Activated CD4-positive, alpha-beta T cell treated with anti-CD3 and anti-CD28 coated beads for 36 hours (primary cell): ENCODE results near the gene CEP20. TPM values are rescaled to one million over a fixed set of nuclear protein-coding genes. Genes with fewer than 3 reads are reported as not detected.
"Not testable (repeated sequence)": the region's sequence is repeated elsewhere in the genome, so short reads cannot be mapped to it uniquely, and the experiment has no call there.

Experiments used
- ATAC-seq: fragments of 200-7000 bp; cut with Tn5 transposase; one replicate; pipeline ENCODE4 v1.10.0; 2021; ENCODE audit warnings: mild to moderate bottlenecking, moderate library complexity
- CTCF ChIA-PET: fragments of 350-600 bp; sonication (Branson Sonifier 250); formaldehyde crosslinking; loops from one replicate; lab custom pipeline; 2021; ENCODE audit warnings: antibody characterized with exemption; lab: Charles Lee
- POLR2A ChIA-PET: fragments of 350-600 bp; sonication (Branson Sonifier 250); formaldehyde crosslinking; loops from one replicate; lab custom pipeline; 2021; ENCODE audit warnings: antibody characterized with exemption, inconsistent platforms; lab: Charles Lee
- DNase-seq: peaks from one replicate; pipeline ENCODE4 v3.0.0-alpha.2; 2020
- H3K27ac Mint-ChIP-seq: one replicate; pipeline ENCODE4 v1.8.0; 2021; ENCODE audit warnings: mixed read lengths
- H3K27me3 Mint-ChIP-seq: one replicate; pipeline ENCODE4 v1.8.0; 2021; ENCODE audit warnings: mixed read lengths
- H3K36me3 Mint-ChIP-seq: one replicate; pipeline ENCODE4 v1.8.0; 2021; ENCODE audit warnings: low read depth, mixed read lengths
- H3K4me1 Mint-ChIP-seq: one replicate; pipeline ENCODE4 v1.8.0; 2021; ENCODE audit warnings: mixed read lengths
- H3K4me3 Mint-ChIP-seq: one replicate; pipeline ENCODE4 v1.8.0; 2021; ENCODE audit warnings: mild to moderate bottlenecking, moderate library complexity, mixed read lengths
- H3K9me3 Mint-ChIP-seq: one replicate; pipeline ENCODE4 v1.8.0; 2021; ENCODE audit warnings: low read depth, mixed read lengths
- intact Hi-C, 2 experiments: fragments of 100-400 bp; cut with DNase I in 1 of 2; cut with micrococcal nuclease in 1 of 2; formaldehyde crosslinking; loops; one replicate each; pipeline versions ENCODE4 v1.14.2 to v1.15.1; 2022 to 2024; cut with DNase I, micrococcal nuclease
- total RNA-seq, 2 experiments: library from RNA; stranded (reverse); gene quantifications; one replicate each; pipeline ENCODE4 v1.2.3, GENCODE V29; 2021

The CEP20 gene
- total RNA-seq, 2 experiments from 2014 or later: 39.3 to 51.0 TPM

DNA sequence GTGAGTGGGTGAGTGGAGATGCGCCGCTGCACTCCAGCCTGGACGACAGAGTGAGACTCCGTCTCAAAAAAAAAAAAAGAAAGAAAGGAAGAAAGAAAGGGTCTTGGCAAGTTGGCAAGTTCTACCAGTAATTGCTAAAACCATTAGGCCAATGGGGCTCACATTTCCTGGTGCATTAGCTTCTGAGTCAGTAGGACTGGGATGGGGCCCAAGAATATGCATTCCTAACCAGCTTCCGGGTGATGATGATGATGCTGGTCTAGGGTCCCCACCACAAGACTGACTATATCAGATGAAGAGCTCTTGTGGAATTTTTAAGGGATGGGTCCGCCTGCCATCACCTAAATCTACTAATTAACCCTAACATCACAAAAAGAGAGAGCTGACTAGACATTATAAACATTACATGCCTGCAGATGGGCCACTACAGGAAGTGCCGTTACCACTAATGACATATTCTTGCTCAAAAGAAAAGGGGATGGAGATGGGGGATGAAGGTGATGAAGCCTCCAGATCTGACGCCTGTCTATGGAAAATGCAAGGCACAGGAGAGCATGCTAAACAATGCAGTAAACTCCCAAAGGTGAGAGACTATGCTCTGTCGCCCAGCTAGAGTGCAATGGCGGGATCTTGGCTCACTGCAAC is 44.6 kb downstream of the CEP20 start:
- CTCF ChIA-PET: no interaction called here
- POLR2A ChIA-PET: no interaction called here
- H3K36me3 Mint-ChIP-seq: no peaks in the 10 kb centered on the region
- H3K4me1 Mint-ChIP-seq: no peaks in the 10 kb centered on the region
- no peak overlapping the region for H3K4me3 Mint-ChIP-seq
- DNase-seq (no peak), ATAC-seq (no peak)
- H3K27me3 Mint-ChIP-seq: peaks cover 2% of the 10 kb centered on the region
- intact Hi-C loops: loop anchor here in 1 of 2 experiments (10.0 kb wide), 1 partner anchor 961 kb away; no protein-coding TSS in a partner anchor
- no peak overlapping the region for H3K27ac Mint-ChIP-seq
- no peaks in the 10 kb centered on the region for H3K9me3 Mint-ChIP-seq

DNA sequence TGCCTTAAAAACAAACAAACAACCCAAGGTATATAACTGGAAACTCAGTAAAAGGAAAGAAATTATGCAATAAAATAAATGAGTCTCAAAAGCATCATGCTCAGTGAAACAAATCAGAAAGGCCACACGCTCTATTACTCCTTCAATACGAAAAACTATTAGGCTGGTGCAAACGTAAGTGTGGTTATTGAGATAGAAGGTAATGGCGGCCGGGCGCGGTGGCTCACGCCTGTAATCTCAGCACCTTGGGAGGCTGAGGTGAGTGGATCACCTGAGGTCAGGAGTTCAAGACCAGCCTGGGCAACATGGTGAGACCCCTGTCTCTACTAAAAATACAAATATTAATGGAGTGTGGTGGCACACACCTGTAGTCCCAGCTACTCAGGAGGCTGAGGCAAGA is 49.2 kb downstream of the CEP20 start:
- ATAC-seq, POLR2A ChIA-PET, H3K4me1 Mint-ChIP-seq, H3K27me3 Mint-ChIP-seq, H3K27ac Mint-ChIP-seq, intact Hi-C loops, H3K4me3 Mint-ChIP-seq, DNase-seq, H3K36me3 Mint-ChIP-seq, H3K9me3 Mint-ChIP-seq: not testable (repeated sequence)
- CTCF ChIA-PET: interaction anchor here (0.7 kb wide), 1 partner anchor 10 kb away, joined by 3 read pairs; no protein-coding TSS in a partner anchor

DNA sequence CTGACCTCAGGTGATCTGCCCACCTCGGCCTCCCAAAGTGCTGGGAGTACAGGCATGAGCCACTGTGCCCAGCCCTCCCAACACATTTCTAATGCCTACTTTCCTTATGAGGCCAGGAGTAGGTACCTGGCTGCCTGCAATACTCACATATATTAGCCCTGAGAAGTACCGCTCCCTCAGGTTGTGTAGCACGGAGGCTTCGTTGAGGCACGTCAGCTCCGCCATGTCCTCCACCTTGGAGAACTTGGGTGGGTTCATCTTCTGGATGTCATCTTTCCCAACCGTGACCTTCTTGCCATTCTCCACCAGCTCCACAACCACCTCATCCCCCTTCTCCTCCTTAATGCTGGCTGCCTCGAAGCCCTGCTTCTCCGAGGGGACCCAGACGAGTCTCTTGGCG is 50.6 kb downstream of the CEP20 start:
- ChIA-PET CTCF (interaction anchor here (0.6 kb wide), 1 partner anchor 10 kb away, joined by 3 read pairs; no protein-coding TSS in a partner anchor), POLR2A (no interaction called here)
- no peak for ATAC-seq
- Mint-ChIP-seq H3K4me3 (no peak overlapping the region), H3K27ac (no peak overlapping the region), H3K27me3 (no peaks in the 10 kb centered on the region), H3K4me1 (peaks cover 5% of the 10 kb centered on the region), H3K9me3 (no peaks in the 10 kb centered on the region), H3K36me3 (no peaks in the 10 kb centered on the region)
- intact Hi-C loops: no loop called here
- no peak for DNase-seq

DNA sequence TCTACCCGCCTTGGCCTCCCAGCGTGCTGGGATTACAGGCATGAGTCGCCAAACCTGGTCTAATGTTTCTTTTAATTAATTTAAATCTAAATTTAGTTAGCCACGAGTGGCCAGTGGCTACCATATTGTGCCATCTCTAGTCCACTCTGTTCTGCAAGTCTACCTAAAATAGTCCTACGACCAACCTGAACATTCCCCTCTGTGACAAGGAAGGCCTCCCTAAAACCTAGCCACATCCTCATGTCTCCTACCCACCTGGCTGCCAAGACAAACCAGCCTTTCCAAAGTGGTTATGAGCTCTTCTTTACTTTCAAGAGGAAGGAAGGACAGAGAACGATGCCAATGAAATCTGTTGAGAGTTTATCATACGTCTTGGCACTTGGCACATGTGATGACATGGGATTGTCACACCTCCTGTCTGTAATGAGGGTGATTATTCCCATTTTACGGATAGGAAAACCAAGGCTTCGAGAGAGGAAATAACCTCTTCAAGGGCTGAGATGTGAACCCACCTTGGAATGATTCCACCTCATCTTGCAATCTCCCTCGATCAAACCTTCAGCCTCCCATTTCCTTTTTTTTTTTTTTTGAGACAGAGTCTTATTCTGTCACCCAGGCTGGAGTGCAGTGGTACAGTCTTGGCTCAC is 51.3 kb downstream of the CEP20 start:
- Mint-ChIP-seq H3K27me3 (no peaks in the 10 kb centered on the region), H3K4me3 (no peak overlapping the region), H3K27ac (no peak overlapping the region), H3K4me1 (peaks cover 5% of the 10 kb centered on the region), H3K9me3 (no peaks in the 10 kb centered on the region), H3K36me3 (no peaks in the 10 kb centered on the region)
- DNase-seq: no peak
- ChIA-PET POLR2A (no interaction called here), CTCF (interaction anchor here (0.6 kb wide), 1 partner anchor 11 kb away, joined by 3 read pairs; no protein-coding TSS in a partner anchor)
- intact Hi-C loops: no loop called here
- ATAC-seq: no peak

DNA sequence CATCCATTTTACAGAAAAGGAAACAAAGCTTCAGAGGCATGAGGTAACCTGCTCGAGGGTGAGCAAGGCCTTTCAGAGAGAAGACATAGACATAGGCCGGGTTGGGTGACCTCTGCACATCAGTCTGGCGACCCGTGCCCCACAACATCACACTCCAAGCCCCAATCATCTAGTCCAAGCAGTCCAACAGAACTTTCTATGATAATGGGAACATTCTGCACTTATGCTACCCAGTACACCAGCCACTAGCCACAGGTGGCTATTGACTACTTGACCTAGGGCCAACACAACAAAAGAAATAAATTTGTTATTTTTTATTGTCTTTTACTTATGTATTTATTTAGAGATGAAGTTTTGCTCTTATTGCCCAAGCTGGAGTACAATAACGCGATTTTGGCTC is 52.3 kb downstream of the CEP20 start:
- intact Hi-C loops: no loop called here
- ChIA-PET POLR2A (no interaction called here), CTCF (no interaction called here)
- Mint-ChIP-seq H3K4me3 (no peak overlapping the region), H3K27me3 (no peaks in the 10 kb centered on the region), H3K4me1 (peaks cover 5% of the 10 kb centered on the region), H3K9me3 (no peaks in the 10 kb centered on the region), H3K36me3 (no peaks in the 10 kb centered on the region), H3K27ac (no peak overlapping the region)
- ATAC-seq (no peak), DNase-seq (no peak)

DNA sequence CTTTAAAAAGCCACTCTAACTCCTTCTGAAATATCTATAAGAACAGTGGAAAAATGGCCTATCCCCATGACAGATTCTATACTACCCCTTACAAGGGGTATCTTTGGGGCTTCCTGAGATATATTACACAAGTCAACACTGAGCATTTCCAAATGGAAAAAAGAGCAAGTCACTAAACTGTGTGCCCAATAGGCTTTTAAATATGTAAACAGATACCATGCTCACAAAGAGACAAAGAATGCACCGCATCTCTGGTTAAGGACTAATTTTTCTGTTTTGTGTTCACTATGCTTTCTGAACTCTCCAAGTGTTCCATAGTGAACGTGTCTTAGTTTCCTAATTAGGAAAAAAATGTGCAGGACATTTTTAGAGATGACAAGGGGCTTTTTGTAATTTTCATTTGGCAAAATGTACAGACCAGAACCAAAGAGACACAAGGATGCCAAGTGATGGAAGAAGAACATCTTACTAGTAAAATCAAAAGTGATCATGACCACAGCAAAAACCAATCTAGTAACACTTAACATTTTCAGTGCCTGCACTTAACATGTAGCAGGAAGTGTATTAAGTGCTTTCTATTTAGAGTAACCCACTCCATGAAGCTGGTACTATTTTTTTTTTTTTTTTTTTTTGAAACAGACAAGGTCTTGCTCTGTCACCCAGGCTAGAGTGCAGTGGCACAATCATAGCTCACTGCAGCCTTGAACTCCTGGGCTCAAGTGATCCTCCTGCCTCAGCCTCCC is 53.1 kb downstream of the CEP20 start:
- no peaks in the 10 kb centered on the region for H3K27me3 Mint-ChIP-seq
- ATAC-seq: peak; percentile 83
- CTCF ChIA-PET: no interaction called here

DNA sequence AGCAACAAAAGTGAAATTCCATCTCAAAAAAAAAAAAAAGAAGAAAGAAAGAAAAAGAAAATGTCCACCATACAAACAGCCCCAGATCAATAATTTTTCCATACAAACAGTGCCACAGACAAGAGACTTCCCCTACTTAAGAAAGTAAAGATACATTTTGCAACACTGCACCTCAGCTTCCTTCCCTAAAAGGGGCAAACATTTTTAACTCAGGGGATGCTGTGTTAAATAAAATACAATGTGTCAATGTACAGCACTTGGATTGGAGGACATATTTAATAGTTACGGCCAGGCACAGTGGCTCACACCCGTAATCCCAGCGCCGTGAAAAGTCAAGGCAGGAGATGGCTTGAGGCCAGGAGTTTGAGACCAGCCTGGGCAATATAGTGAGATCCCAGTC is 53.9 kb downstream of the CEP20 start:
- H3K4me3 Mint-ChIP-seq: no peak overlapping the region
- POLR2A ChIA-PET: no interaction called here
- peaks cover 5% of the 10 kb centered on the region for H3K4me1 Mint-ChIP-seq
- no peaks in the 10 kb centered on the region for H3K9me3 Mint-ChIP-seq
- intact Hi-C loops: no loop called here
- H3K36me3 Mint-ChIP-seq: no peaks in the 10 kb centered on the region
- ATAC-seq (no peak), DNase-seq (no peak)
- no peak overlapping the region for H3K27ac Mint-ChIP-seq
- H3K27me3 Mint-ChIP-seq: no peaks in the 10 kb centered on the region
- CTCF ChIA-PET: no interaction called here

More for the DNA sequence above, 53.1 kb downstream of the CEP20 start:
- Mint-ChIP-seq H3K4me3 (no peak overlapping the region), H3K4me1 (peaks cover 5% of the 10 kb centered on the region), H3K36me3 (no peaks in the 10 kb centered on the region), H3K27ac (no peak overlapping the region), H3K9me3 (no peaks in the 10 kb centered on the region)
- intact Hi-C loops: no loop called here
- DNase-seq: no peak
- POLR2A ChIA-PET: interaction anchor here (0.6 kb wide), 1 partner anchor 791 kb away, joined by 4 read pairs; no protein-coding TSS in a partner anchor

DNA sequence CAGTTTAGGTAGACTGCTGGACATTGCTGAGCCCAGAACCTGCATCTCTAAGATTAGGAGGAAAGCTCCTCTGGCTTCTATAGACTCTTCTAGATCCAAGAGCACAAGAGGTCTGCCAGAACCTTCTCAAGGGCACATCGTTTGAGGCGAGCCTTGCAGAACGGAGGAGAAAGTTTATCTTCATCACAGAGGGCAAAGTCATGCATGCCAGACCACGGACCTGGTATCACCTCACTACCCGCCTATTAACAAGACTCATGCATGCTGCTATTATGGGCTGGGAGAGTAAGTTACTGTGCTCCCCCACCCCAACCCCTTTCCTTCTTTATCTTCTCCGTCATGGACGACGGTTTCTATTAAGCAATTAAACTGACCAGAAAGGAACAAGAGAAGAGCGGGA is 54.9 kb downstream of the CEP20 start:
- intact Hi-C loops: no loop called here
- Mint-ChIP-seq H3K27ac (no peak overlapping the region), H3K27me3 (no peaks in the 10 kb centered on the region), H3K36me3 (no peaks in the 10 kb centered on the region), H3K4me3 (no peak overlapping the region), H3K4me1 (peaks cover 5% of the 10 kb centered on the region), H3K9me3 (no peaks in the 10 kb centered on the region)
- POLR2A ChIA-PET: interaction anchor here (0.6 kb wide), 1 partner anchor 157 kb away, joined by 10 read pairs; no protein-coding TSS in a partner anchor
- no peak for ATAC-seq
- CTCF ChIA-PET: interaction anchor here (1.3 kb wide), 1 partner anchor 12 kb away, joined by 3 read pairs; no protein-coding TSS in a partner anchor
- DNase-seq: no peak

DNA sequence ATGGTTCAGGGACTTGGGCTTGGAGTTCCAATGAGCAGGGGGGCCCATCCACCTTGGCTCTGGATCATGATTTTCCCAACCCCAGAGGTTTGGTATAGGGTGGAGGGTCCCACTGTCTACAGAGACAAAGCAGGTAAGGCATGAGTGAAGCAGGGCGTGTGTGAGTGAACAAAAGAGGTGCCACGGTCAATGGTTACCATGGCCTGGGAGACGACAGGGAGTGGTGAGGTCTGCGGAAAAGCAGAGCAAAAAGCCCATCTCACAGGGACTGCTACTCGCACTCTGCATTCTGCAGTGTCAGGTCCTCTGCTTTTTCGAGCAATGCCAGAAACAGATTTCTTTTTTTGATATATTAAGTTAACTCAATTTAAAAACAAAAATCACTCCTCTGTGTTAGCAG is 56.2 kb downstream of the CEP20 start:
- Mint-ChIP-seq H3K27me3 (no peaks in the 10 kb centered on the region), H3K27ac (no peak overlapping the region), H3K36me3 (no peaks in the 10 kb centered on the region), H3K9me3 (no peaks in the 10 kb centered on the region), H3K4me1 (peaks cover 5% of the 10 kb centered on the region), H3K4me3 (no peak overlapping the region)
- intact Hi-C loops: no loop called here
- ATAC-seq (no peak), DNase-seq (no peak)
- ChIA-PET POLR2A (no interaction called here), CTCF (interaction anchor here (0.6 kb wide), 1 partner anchor 39 kb away, joined by 3 read pairs; no protein-coding TSS in a partner anchor)

DNA sequence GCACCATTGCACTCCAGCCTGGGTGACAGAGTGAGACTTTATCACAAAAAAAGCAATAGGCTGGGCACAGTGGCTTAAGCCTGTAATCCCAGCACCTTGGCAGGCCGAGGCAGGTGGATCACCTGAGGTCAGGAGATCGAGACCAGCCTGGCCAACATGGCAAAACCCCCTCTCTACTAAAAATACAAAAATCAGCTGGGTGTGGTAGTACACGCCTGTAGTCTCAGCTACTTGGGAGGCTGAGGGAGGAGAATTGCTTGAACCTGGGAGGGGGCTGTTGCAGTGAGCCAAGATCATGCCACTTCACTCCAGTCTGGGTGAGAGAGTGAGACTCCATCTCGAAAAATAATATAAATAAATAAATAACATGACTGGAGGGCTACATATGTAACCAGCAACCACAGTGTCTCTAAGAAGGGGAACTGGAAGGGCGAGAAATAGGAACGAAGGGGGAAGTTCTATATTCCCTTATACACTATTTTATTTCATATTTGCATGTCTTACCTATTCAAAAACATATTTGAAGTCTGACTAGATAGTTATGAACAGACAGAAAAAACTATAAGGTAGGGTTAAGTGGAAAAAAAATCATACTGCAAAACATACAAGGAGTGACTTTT is 57.5 kb downstream of the CEP20 start:
- DNase-seq: no peak
- ChIA-PET POLR2A (no interaction called here), CTCF (interaction anchor here (1.4 kb wide), 1 partner anchor 9 kb away, joined by 3 read pairs; no protein-coding TSS in a partner anchor)
- no peaks in the 10 kb centered on the region for H3K9me3 Mint-ChIP-seq
- no peak for ATAC-seq
- no peaks in the 10 kb centered on the region for H3K36me3 Mint-ChIP-seq
- H3K27me3 Mint-ChIP-seq: no peaks in the 10 kb centered on the region
- H3K27ac Mint-ChIP-seq: no peak overlapping the region
- H3K4me1 Mint-ChIP-seq: peaks cover 5% of the 10 kb centered on the region
- intact Hi-C loops: no loop called here
- no peak overlapping the region for H3K4me3 Mint-ChIP-seq

DNA sequence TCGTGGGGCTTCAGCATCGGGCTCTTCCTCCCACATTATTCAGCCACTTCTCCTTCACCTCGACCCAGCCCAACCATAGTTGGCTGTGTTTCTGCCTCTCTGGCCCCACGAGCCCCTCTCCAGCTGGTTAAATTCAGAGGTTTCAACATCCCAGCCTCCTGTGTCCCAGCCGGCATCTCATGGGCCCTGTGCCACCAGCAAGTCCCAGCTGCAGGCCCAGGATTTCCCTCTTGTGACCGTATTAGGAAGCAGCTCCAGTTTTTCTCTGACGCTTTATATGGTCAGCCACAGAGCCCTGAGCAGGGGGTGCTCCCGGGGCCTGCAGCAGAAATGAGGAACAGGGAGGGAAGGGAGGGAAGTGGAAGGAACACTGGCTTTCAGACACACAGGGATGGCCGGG is 58.9 kb downstream of the CEP20 start:
- ATAC-seq (no peak), DNase-seq (no peak)
- no peak overlapping the region for H3K27ac Mint-ChIP-seq
- no peaks in the 10 kb centered on the region for H3K27me3 Mint-ChIP-seq
- H3K36me3 Mint-ChIP-seq: no peaks in the 10 kb centered on the region
- H3K4me3 Mint-ChIP-seq: no peak overlapping the region
- CTCF ChIA-PET: interaction anchor here (0.6 to 1.4 kb wide), 3 partner anchors 8 to 11 kb away, joined by 3 read pairs; no protein-coding TSS in a partner anchor
- H3K9me3 Mint-ChIP-seq: no peaks in the 10 kb centered on the region
- H3K4me1 Mint-ChIP-seq: no peaks in the 10 kb centered on the region
- intact Hi-C loops: no loop called here
- POLR2A ChIA-PET: interaction anchor here (0.6 to 0.7 kb wide), 2 partner anchors 16 to 323 kb away, joined by 3 to 4 read pairs; no protein-coding TSS in a partner anchor
